Subcutaneous abdominal adipose tissue (tissue), 5 donors: ENCODE data around the gene DUSP14.
A peak's percentile ranks its signal among the peaks of the same experiment; 100 is the strongest.

Source experiments
- H3K27ac ChIP-seq: one replicate; pipeline ENCODE4 v1.7.0; 2013; ENCODE audit warnings: low read depth, mild to moderate bottlenecking, inconsistent platforms, low read length, moderate library complexity
- H3K27me3 ChIP-seq, 5 donors: one replicate each; pipeline ENCODE4 v1.7.0; 2013; ENCODE audit warnings: low read length in 5 of 5, inconsistent platforms in 1 of 5; ENCODE audit not compliant: control insufficient read depth in 5 of 5, insufficient read depth in 4 of 5
- H3K36me3 ChIP-seq, 5 donors: one replicate each; pipeline ENCODE4 v1.7.0; 2013; ENCODE audit warnings: low read length in 5 of 5; ENCODE audit not compliant: control insufficient read depth in 5 of 5, insufficient read depth in 5 of 5
- H3K4me1 ChIP-seq, 5 donors: one replicate each; pipeline ENCODE4 v1.7.0; 2013; ENCODE audit warnings: low read length in 5 of 5, mild to moderate bottlenecking in 3 of 5, moderate library complexity in 1 of 5; ENCODE audit not compliant: control insufficient read depth in 5 of 5, insufficient read depth in 5 of 5
- H3K4me3 ChIP-seq, 5 donors: one replicate each; pipeline ENCODE4 v1.7.0; 2013; ENCODE audit warnings: low read length in 5 of 5, low read depth in 1 of 5
- H3K9ac ChIP-seq, 5 donors: one replicate each; pipeline ENCODE4 v1.7.0; 2013; ENCODE audit warnings: low read length in 5 of 5, mild to moderate bottlenecking in 4 of 5, moderate library complexity in 3 of 5
- H3K9me3 ChIP-seq, 5 donors: one replicate each; pipeline ENCODE4 v1.7.0; 2013; ENCODE audit warnings: low read length in 5 of 5; ENCODE audit not compliant: control insufficient read depth in 5 of 5
- donor health status: healthy.
- donor health status: healthy.
- donor health status: healthy.
- donor health status: healthy.
- donor health status: healthy.

The DUSP14 gene

GRCh38 chr17:37493249-37494027, 3.7 kb downstream of the DUSP14 start:
- peak overlapping the region in 4 of 5 donors; percentile 9 to 83 (median 45) for H3K4me3 ChIP-seq
- peak overlapping the region; percentile 88 for H3K27ac ChIP-seq

GRCh38 chr17:37494401-37494831, 4.7 kb downstream of the DUSP14 start:
- Histone ChIP-seq H3K27me3 (no peaks in the 10 kb centered on the region), H3K4me1 (peaks cover 0 to 47% (median 37%) of the 10 kb centered on the region in 5 donors), H3K27ac (peak overlapping the region; percentile 88), H3K36me3 (no peaks in the 10 kb centered on the region), H3K4me3 (no peak overlapping the region), H3K9me3 (no peaks in the 10 kb centered on the region), H3K9ac (peak overlapping the region in 1 of 5 donors; percentile 10)

More at GRCh38 chr17:37493249-37494027, 3.7 kb downstream of the DUSP14 start:
- Histone ChIP-seq H3K4me1 (peaks cover 0 to 57% (median 47%) of the 10 kb centered on the region in 5 donors), H3K36me3 (no peaks in the 10 kb centered on the region), H3K27me3 (no peaks in the 10 kb centered on the region), H3K9ac (peak overlapping the region in 3 of 5 donors; percentile 11 to 90 (median 80)), H3K9me3 (no peaks in the 10 kb centered on the region)

- no peaks in the 10 kb centered on the region for H3K27me3 ChIP-seq
- H3K4me1 ChIP-seq, result peaks cover 0 to 46% (median 36%) of the 10 kb centered on the region in 5 donors
- no peaks in the 10 kb centered on the region for H3K36me3 ChIP-seq
- H3K9ac ChIP-seq, result no peak overlapping the region
- H3K4me3 ChIP-seq, result no peak overlapping the region
- H3K9me3 ChIP-seq, result no peaks in the 10 kb centered on the region
- H3K27ac ChIP-seq, result peak overlapping the region; percentile 61
Measured at GRCh38 chr17:37494971-37495370, 5.3 kb downstream of the DUSP14 start.

GRCh38 chr17:37500378-37500777, 10.7 kb downstream of the DUSP14 start:
- Histone ChIP-seq H3K27me3 (no peaks in the 10 kb centered on the region), H3K27ac (peak overlapping the region; percentile 40), H3K9me3 (no peaks in the 10 kb centered on the region), H3K4me3 (no peak overlapping the region), H3K4me1 (peaks cover 0 to 15% (median 0%) of the 10 kb centered on the region in 5 donors), H3K36me3 (no peaks in the 10 kb centered on the region), H3K9ac (no peak overlapping the region)

GRCh38 chr17:37502009-37502936, 12.6 kb downstream of the DUSP14 start:
- peaks cover 0 to 15% (median 0%) of the 10 kb centered on the region in 5 donors for H3K4me1 ChIP-seq
- H3K27ac ChIP-seq, result no peak overlapping the region
- H3K4me3 ChIP-seq, result no peak overlapping the region

GRCh38 chr17:37503148-37503547, 13.5 kb downstream of the DUSP14 start:
- Histone ChIP-seq H3K27me3 (no peaks in the 10 kb centered on the region), H3K9me3 (no peaks in the 10 kb centered on the region), H3K9ac (no peak overlapping the region), H3K27ac (no peak overlapping the region), H3K4me3 (no peak overlapping the region), H3K4me1 (peaks cover 0 to 15% (median 0%) of the 10 kb centered on the region in 5 donors), H3K36me3 (peaks cover 0 to 5% (median 4%) of the 10 kb centered on the region in 5 donors)

More at GRCh38 chr17:37502009-37502936, 12.6 kb downstream of the DUSP14 start:
- Histone ChIP-seq H3K9ac (no peak overlapping the region), H3K27me3 (no peaks in the 10 kb centered on the region), H3K36me3 (peaks cover 0 to 2% (median 0%) of the 10 kb centered on the region in 5 donors), H3K9me3 (no peaks in the 10 kb centered on the region)

- no peaks in the 10 kb centered on the region for H3K27me3 ChIP-seq
Measured at GRCh38 chr17:37505333-37505732, 15.6 kb downstream of the DUSP14 start.

GRCh38 chr17:37506678-37507077, 17.0 kb downstream of the DUSP14 start:
- Histone ChIP-seq H3K4me1 (peaks cover 0 to 10% (median 0%) of the 10 kb centered on the region in 5 donors), H3K27me3 (no peaks in the 10 kb centered on the region), H3K36me3 (peaks cover 0 to 11% (median 4%) of the 10 kb centered on the region in 5 donors), H3K4me3 (no peak overlapping the region), H3K9me3 (no peaks in the 10 kb centered on the region), H3K27ac (no peak overlapping the region), H3K9ac (no peak overlapping the region)

More at GRCh38 chr17:37505333-37505732, 15.6 kb downstream of the DUSP14 start:
- no peak overlapping the region for H3K9ac ChIP-seq
- H3K27ac ChIP-seq, result no peak overlapping the region
- H3K36me3 ChIP-seq, result peaks cover 0 to 11% (median 4%) of the 10 kb centered on the region in 5 donors
- H3K4me3 ChIP-seq, result no peak overlapping the region
- H3K4me1 ChIP-seq, result peaks cover 0 to 15% (median 0%) of the 10 kb centered on the region in 5 donors
- no peaks in the 10 kb centered on the region for H3K9me3 ChIP-seq

GRCh38 chr17:37507111-37507510, 17.4 kb downstream of the DUSP14 start:
- Histone ChIP-seq H3K36me3 (peaks cover 2 to 13% (median 7%) of the 10 kb centered on the region in 5 donors), H3K9me3 (no peaks in the 10 kb centered on the region), H3K4me1 (peaks cover 0 to 6% (median 0%) of the 10 kb centered on the region in 5 donors), H3K9ac (no peak overlapping the region), H3K27me3 (no peaks in the 10 kb centered on the region), H3K27ac (no peak overlapping the region), H3K4me3 (no peak overlapping the region)
